ENCODE data around the gene PNMA8C. TPM values are rescaled to one million over a fixed set of nuclear protein-coding genes. Genes with fewer than 3 reads are reported as not detected.

PNMA8C gene
- polyA plus RNA-seq (ENCODE audit: insufficient read length): 0.70 TPM
- long read RNA-seq, donor 1, full-length matches to known transcripts: 1 of 1 reads
- long read RNA-seq, donor 1, partial matches to known transcripts: 0 of 1 reads
- long read RNA-seq, donor 1, other reads (novel, unspliced or antisense): 0 of 1 reads
- long read RNA-seq, donor 2: 0 reads
- long read RNA-seq, donor 3, full-length matches to known transcripts: 1 of 1 reads
- long read RNA-seq, donor 3, partial matches to known transcripts: 0 of 1 reads
- long read RNA-seq, donor 3, other reads (novel, unspliced or antisense): 0 of 1 reads
- long read RNA-seq, donor 4: 0 reads
- long read RNA-seq, donor 5, full-length matches to known transcripts: 2 of 2 reads
- long read RNA-seq, donor 5, partial matches to known transcripts: 0 of 2 reads
- long read RNA-seq, donor 5, other reads (novel, unspliced or antisense): 0 of 2 reads
- long read RNA-seq, donor 6: 0 reads
- long read RNA-seq, donor 7, full-length matches to known transcripts: 1 of 1 reads
- long read RNA-seq, donor 7, partial matches to known transcripts: 0 of 1 reads
- long read RNA-seq, donor 7, other reads (novel, unspliced or antisense): 0 of 1 reads
- long read RNA-seq, donor 8: 0 reads

DNA sequence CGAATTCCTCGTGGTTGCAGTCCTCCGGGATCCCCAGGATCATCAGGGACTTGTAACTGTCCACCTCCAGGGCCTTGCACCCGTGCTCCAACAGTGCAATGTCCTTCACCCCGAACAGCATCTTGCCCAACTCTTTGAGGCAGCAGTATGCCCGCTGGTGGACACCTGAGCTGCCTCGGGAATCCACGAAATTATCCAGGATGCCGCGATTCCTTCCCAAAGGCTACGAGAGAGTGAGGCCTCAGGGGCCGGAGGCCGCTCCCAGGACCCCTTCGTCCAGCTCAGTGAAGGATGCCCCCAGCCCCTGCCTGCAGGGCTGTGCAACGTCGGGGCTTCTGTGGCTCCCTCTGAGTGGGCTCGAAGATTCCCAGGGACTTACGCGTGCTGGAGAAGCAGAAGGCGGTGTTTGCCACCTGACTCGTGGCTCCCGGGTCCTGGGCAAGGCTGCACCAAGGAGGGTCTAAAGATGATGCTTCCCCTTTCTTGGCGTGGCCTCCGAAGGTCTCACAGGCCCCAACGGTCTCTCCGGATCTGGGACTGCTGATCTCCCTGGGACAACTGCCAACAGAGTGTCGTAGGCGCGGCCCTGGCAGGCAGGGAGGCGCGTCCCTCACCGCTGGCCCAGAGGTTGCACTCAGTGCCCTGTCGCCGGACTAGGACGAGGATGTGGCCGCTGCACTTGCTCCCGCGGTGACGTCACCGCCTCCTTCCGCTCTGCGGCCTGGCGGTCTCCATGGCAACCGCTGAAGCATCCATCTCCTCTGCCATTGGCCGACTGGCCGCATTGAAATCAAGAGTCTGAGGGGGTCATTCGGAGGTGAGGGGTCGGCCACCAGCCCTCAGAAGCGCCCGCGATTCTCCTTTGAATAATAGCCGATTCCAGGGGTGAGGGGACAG, at the start of gene PNMA8C:
TSS of gene PNMA8C (minus strand) at position 698 of the 897 bp plus-strand sequence. CDS start at position 121, 577 bp downstream.
- DNase-seq: peak; percentile 68

DNA sequence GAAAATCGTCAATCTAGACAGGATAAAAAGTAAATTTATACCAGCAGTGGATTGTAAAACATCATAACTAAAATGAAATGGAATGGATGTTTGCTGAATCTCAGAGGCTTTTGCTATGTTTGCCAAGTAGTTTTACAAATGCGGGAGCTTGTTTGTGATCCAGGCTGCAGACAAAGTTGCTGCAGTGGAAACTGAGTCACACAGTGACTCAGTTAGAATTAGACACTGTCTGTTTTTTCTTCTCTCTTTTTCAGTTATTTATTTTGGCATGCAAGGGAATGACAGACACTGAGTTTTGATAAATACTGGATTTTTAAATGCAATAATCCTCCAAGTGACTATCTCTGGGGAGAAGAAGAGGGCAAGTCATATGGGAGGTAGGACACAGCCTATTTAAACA, 47.2 kb upstream of the PNMA8C start:
- no peak for DNase-seq

GRCh38 chr19:46474211-46474610, 45.5 kb upstream of the PNMA8C start:
- DNase-seq: no peak

GRCh38 chr19:46472592-46472991, 43.9 kb upstream of the PNMA8C start:
- DNase-seq: no peak

- no peak for DNase-seq
Observed at GRCh38 chr19:46471811-46472543, 43.2 kb upstream of the PNMA8C start.

GRCh38 chr19:46471116-46471733, 42.5 kb upstream of the PNMA8C start, which contains the start of gene PNMA8A:
TSS of gene PNMA8A (minus strand) at chr19:46471563. CDS start at chr19:46471035, 528 bp downstream.
- peak; percentile 91 for DNase-seq

- DNase-seq: no peak
Observed at GRCh38 chr19:46470376-46470775, 41.6 kb upstream of the PNMA8C start.

- DNase-seq: no peak
Observed at GRCh38 chr19:46469541-46470185, 40.9 kb upstream of the PNMA8C start.

GRCh38 chr19:46466536-46467196, 37.9 kb upstream of the PNMA8C start:
- DNase-seq: no peak

GRCh38 chr19:46463516-46463915, 34.8 kb upstream of the PNMA8C start:
- DNase-seq: no peak

- DNase-seq: no peak
Observed at GRCh38 chr19:46461537-46461936, 32.8 kb upstream of the PNMA8C start.

DNA sequence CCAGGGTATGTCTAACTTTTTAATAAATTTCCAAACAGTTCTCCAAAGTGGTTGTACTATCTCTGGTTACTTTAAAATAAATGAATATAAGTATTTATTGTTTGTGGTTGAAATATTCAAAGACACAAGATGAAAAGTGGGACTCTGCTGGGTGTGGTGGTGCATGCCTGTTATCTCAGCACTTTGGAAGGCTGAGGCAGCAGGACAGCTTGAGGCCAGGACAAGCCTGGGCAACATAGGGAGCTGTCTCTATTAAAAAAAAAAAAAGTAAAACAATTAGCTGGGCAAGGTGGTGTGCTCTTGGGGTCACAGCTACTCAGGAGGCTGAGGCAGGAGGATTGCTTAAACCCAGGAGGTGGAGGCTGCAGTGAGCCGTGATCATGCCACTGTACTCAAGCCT, 32.2 kb upstream of the PNMA8C start:
- no peak for DNase-seq

GRCh38 chr19:46460055-46460454, 31.3 kb upstream of the PNMA8C start:
- DNase-seq: no peak

DNA sequence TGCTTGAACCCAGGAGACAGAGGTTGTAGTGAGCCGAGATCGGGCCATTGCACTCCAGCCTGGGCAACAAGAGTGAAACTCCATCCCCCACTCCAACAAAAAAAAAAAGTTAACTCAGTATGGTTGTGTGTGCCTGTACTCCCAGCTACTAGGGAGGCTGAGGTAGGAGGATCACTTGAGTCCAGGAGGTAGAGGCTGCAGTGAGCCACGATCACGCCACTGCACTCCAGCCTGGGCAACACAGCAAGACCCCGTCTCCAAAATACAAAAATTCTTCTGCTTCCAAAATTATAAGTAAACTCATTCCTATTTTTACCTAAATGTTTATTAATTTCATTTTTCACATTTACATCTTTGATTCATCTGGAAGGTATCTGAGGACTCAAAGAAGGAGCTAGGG, 28.2 kb upstream of the PNMA8C start:
- DNase-seq: no peak

DNA sequence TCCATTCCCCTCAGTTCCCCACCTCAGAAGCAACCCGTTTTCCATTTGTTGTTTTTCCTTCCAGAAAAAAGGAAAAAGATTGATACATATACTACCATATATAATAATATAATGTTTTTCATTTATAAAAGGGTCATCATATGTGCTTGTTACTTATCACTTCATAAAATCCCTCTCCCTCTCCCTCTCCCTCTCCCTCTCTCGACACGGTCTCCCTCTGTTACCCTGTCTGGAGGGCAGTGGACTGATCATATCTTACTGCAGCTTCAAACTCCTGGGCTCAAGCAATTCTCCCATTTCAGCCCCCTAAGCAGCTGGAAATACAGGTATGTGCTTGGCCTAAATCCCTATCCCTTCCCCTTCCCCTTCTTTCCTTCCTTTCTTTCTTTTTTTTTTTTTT, 25.5 kb upstream of the PNMA8C start:
- no peak for DNase-seq

GRCh38 chr19:46453661-46454060, 24.9 kb upstream of the PNMA8C start:
- no peak for DNase-seq

- no peak for DNase-seq
Observed at GRCh38 chr19:46452186-46452585, 23.4 kb upstream of the PNMA8C start.

GRCh38 chr19:46451352-46451751, 22.6 kb upstream of the PNMA8C start:
- no peak for DNase-seq

DNA sequence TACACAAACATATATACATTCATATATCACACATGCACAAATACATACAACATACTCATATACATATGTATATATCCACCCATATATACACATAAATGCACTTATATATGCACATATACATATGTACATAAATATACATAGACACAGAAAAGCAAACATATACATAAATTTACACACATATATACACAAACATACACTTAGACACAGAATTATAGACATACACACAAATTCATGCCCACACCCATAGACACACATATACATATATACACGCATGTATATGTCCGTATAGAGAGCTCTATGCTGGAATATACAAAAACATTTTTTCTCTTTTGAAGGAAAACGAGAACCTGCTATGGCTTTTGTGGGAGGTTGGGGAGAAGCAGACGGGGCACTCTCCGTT, 22.0 kb upstream of the PNMA8C start:
- no peak for DNase-seq

- DNase-seq: no peak
Observed at GRCh38 chr19:46449228-46449627, 20.5 kb upstream of the PNMA8C start.

All from left kidney (tissue), 8 donors.